ENCODE measurements around the gene AKAIN1.

AKAIN1 gene

GRCh38 chr18:5104246-5104645 lies 92.8 kb downstream of the AKAIN1 start:
- Histone ChIP-seq H2BK15ac (ENCODE audit: low read length) (no peak overlapping the region), H3K18ac (ENCODE audit: low read length) (no peak overlapping the region), H2AFZ (ENCODE audit: low read length) (no peak overlapping the region), H3K4me3 (ENCODE audit: low read length in 2 of 2) (no peak overlapping the region), H2BK5ac (ENCODE audit: low read length) (no peak overlapping the region), H3K14ac (ENCODE audit: low read length) (no peak overlapping the region), H2BK12ac (ENCODE audit: low read length) (no peak overlapping the region), H3K4me2 (ENCODE audit: insufficient read depth, low read length, poor library complexity, severe bottlenecking) (no peak overlapping the region), H2AK5ac (ENCODE audit: low read depth, low read length) (no peak overlapping the region), H2BK120ac (ENCODE audit: low read depth, low read length) (no peak overlapping the region), H3K27ac (replicated peaks; ENCODE audit: low read length) (no peak overlapping the region), H3K4ac (ENCODE audit: low read length) (no peak overlapping the region), H3K4me1 (ENCODE audit: control insufficient read depth in 2 of 2, insufficient read depth in 1 of 2, low read depth in 1 of 2, low read length in 2 of 2) (no peaks in the 10 kb centered on the region), H3K36me3 (replicated peaks in 1 of 2; ENCODE audit: control insufficient read depth in 2 of 2, insufficient read depth in 2 of 2, low read length in 2 of 2) (no peaks in the 10 kb centered on the region), H3K23ac (ENCODE audit: low read depth, low read length, poor library complexity) (no peak overlapping the region), H3K27me3 (ENCODE audit: control insufficient read depth in 3 of 3, insufficient read depth in 3 of 3, low read depth in 1 of 3, low read length in 3 of 3) (no peaks in the 10 kb centered on the region), H4K8ac (ENCODE audit: low read depth, low read length) (no peak overlapping the region), H3K79me1 (ENCODE audit: low read depth, low read length) (no peaks in the 10 kb centered on the region), H3K9ac (ENCODE audit: low read depth, low read length, poor library complexity) (no peak overlapping the region), H3K9me3 (replicated peaks in 1 of 2; ENCODE audit: control insufficient read depth in 2 of 2, insufficient read depth in 1 of 2, low read depth in 1 of 2, low read length in 2 of 2) (no peaks in the 10 kb centered on the region), H4K91ac (ENCODE audit: low read depth, low read length, poor library complexity) (no peak overlapping the region)
- WGBS, 2 donors (ENCODE audit: extremely low coverage in 2 of 2, insufficient read length in 2 of 2, insufficient replicate concordance in 1 of 2), result no CpG with 5 or more reads among the region's 3 CpGs
- no peak for DNase-seq (ENCODE audit: low spot score)

DNA sequence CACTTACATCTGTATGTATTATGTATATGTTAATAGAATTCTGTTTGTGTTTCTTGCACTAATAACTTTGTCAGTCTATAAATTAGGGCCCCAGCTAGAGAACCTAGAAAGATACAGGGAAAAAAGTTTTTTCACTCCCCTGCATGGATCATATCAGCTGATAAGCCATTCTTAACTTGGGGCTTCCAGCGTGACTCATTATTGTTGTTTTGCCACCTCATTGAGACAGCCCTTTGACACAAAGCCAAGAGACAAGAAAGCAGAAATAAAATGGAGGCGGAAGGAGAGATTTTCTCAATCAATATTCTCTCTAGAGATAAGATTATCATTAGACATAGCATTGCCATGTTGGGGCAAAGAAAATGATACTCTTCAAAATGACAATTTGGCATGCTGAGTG lies 93.4 kb downstream of the AKAIN1 start:
- Histone ChIP-seq H2AK5ac (ENCODE audit: low read depth, low read length) (no peak overlapping the region), H3K79me1 (ENCODE audit: low read depth, low read length) (no peaks in the 10 kb centered on the region), H3K4me1 (ENCODE audit: control insufficient read depth in 2 of 2, insufficient read depth in 1 of 2, low read depth in 1 of 2, low read length in 2 of 2) (no peaks in the 10 kb centered on the region), H2BK15ac (ENCODE audit: low read length) (no peak overlapping the region), H2BK5ac (ENCODE audit: low read length) (no peak overlapping the region), H3K9ac (ENCODE audit: low read depth, low read length, poor library complexity) (no peak overlapping the region), H3K4me3 (ENCODE audit: low read length in 2 of 2) (no peak overlapping the region), H2AFZ (ENCODE audit: low read length) (no peak overlapping the region), H3K27me3 (ENCODE audit: control insufficient read depth in 3 of 3, insufficient read depth in 3 of 3, low read depth in 1 of 3, low read length in 3 of 3) (no peaks in the 10 kb centered on the region), H3K27ac (replicated peaks; ENCODE audit: low read length) (no peak overlapping the region), H3K14ac (ENCODE audit: low read length) (no peak overlapping the region), H2BK120ac (ENCODE audit: low read depth, low read length) (no peak overlapping the region), H4K8ac (ENCODE audit: low read depth, low read length) (no peak overlapping the region), H3K4me2 (ENCODE audit: insufficient read depth, low read length, poor library complexity, severe bottlenecking) (no peak overlapping the region), H3K9me3 (replicated peaks in 1 of 2; ENCODE audit: control insufficient read depth in 2 of 2, insufficient read depth in 1 of 2, low read depth in 1 of 2, low read length in 2 of 2) (no peaks in the 10 kb centered on the region), H3K36me3 (replicated peaks in 1 of 2; ENCODE audit: control insufficient read depth in 2 of 2, insufficient read depth in 2 of 2, low read length in 2 of 2) (no peaks in the 10 kb centered on the region), H3K4ac (ENCODE audit: low read length) (no peak overlapping the region), H3K18ac (ENCODE audit: low read length) (no peak overlapping the region), H3K23ac (ENCODE audit: low read depth, low read length, poor library complexity) (no peak overlapping the region), H4K91ac (ENCODE audit: low read depth, low read length, poor library complexity) (no peak overlapping the region), H2BK12ac (ENCODE audit: low read length) (no peak overlapping the region)
- WGBS, 2 donors (ENCODE audit: extremely low coverage in 2 of 2, insufficient read length in 2 of 2, insufficient replicate concordance in 1 of 2), result no CpG with 5 or more reads among the region's 2 CpGs
- DNase-seq (ENCODE audit: low spot score), result no peak

DNA sequence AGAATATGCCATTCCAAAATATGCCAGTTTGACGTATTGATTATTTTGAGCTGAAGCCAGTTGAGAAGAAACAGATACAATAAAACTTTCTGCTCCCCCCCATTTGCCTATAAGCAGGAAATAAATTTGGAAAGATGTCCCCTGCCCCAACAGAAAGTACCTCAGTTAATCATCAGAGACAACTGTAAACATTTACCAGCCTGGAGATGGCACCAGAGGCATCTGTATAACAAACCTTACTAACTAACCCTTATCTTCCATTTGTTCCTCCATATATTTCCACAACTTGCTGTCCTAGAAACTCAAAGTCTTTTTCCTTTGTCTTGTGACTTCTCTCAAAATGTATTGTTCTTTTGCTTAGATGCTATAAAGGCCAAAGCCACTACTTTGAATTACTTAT lies 93.8 kb downstream of the AKAIN1 start:
- Histone ChIP-seq H3K9ac (ENCODE audit: low read depth, low read length, poor library complexity) (no peak overlapping the region), H3K18ac (ENCODE audit: low read length) (no peak overlapping the region), H3K27me3 (ENCODE audit: control insufficient read depth in 3 of 3, insufficient read depth in 3 of 3, low read depth in 1 of 3, low read length in 3 of 3) (no peaks in the 10 kb centered on the region), H2BK5ac (ENCODE audit: low read length) (no peak overlapping the region), H3K27ac (replicated peaks; ENCODE audit: low read length) (no peak overlapping the region), H2BK15ac (ENCODE audit: low read length) (no peak overlapping the region), H3K4me2 (ENCODE audit: insufficient read depth, low read length, poor library complexity, severe bottlenecking) (no peak overlapping the region), H2BK120ac (ENCODE audit: low read depth, low read length) (no peak overlapping the region), H3K9me3 (replicated peaks in 1 of 2; ENCODE audit: control insufficient read depth in 2 of 2, insufficient read depth in 1 of 2, low read depth in 1 of 2, low read length in 2 of 2) (no peaks in the 10 kb centered on the region), H3K36me3 (replicated peaks in 1 of 2; ENCODE audit: control insufficient read depth in 2 of 2, insufficient read depth in 2 of 2, low read length in 2 of 2) (no peaks in the 10 kb centered on the region), H2AFZ (ENCODE audit: low read length) (no peak overlapping the region), H3K79me1 (ENCODE audit: low read depth, low read length) (no peaks in the 10 kb centered on the region), H4K8ac (ENCODE audit: low read depth, low read length) (no peak overlapping the region), H4K91ac (ENCODE audit: low read depth, low read length, poor library complexity) (no peak overlapping the region), H3K23ac (ENCODE audit: low read depth, low read length, poor library complexity) (no peak overlapping the region), H3K14ac (ENCODE audit: low read length) (no peak overlapping the region), H3K4ac (ENCODE audit: low read length) (no peak overlapping the region), H2BK12ac (ENCODE audit: low read length) (no peak overlapping the region), H3K4me1 (ENCODE audit: control insufficient read depth in 2 of 2, insufficient read depth in 1 of 2, low read depth in 1 of 2, low read length in 2 of 2) (no peaks in the 10 kb centered on the region), H2AK5ac (ENCODE audit: low read depth, low read length) (no peak overlapping the region), H3K4me3 (ENCODE audit: low read length in 2 of 2) (no peak overlapping the region)
- WGBS, 2 donors (ENCODE audit: extremely low coverage in 2 of 2, insufficient read length in 2 of 2, insufficient replicate concordance in 1 of 2), result no CpG with 5 or more reads among the region's 1 CpG
- DNase-seq (ENCODE audit: low spot score), result no peak

DNA sequence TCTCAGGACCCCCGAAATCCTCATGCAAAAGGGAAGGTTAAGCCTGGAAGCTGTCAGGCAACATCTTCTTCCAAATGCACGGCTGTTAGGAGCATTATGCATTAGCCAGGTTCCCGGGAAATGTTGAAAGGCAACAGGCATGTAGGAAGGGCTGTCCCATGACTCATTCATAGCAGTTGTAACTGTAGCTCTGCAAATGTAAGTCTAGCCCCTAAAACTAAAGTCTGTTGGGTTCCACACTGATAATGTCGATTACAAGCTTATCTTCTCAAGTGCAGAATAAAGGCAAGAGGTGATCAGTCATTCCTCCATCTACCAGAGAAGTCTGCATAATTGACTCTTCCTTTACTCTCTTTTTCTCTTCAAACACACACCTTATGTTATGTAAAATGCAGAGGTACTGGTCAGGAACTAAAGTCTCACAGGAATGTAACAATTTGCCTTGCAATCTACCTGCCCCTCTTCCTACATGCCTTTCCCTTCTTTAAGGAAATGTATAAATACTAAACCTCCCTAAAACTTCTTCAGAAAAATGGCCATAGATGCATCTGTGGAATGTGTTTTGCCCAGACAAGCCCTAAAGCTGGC lies 99.8 kb downstream of the AKAIN1 start:
- Histone ChIP-seq H3K36me3 (replicated peaks in 1 of 2; ENCODE audit: control insufficient read depth in 2 of 2, insufficient read depth in 2 of 2, low read length in 2 of 2) (no peaks in the 10 kb centered on the region), H3K27me3 (ENCODE audit: control insufficient read depth in 3 of 3, insufficient read depth in 3 of 3, low read depth in 1 of 3, low read length in 3 of 3) (no peaks in the 10 kb centered on the region), H3K4me3 (ENCODE audit: low read length in 2 of 2) (no peak overlapping the region), H3K4ac (ENCODE audit: low read length) (no peak overlapping the region), H2BK15ac (ENCODE audit: low read length) (no peak overlapping the region), H3K9me3 (replicated peaks in 1 of 2; ENCODE audit: control insufficient read depth in 2 of 2, insufficient read depth in 1 of 2, low read depth in 1 of 2, low read length in 2 of 2) (no peaks in the 10 kb centered on the region), H4K91ac (ENCODE audit: low read depth, low read length, poor library complexity) (no peak overlapping the region), H2AK5ac (ENCODE audit: low read depth, low read length) (no peak overlapping the region), H3K18ac (ENCODE audit: low read length) (no peak overlapping the region), H3K4me1 (ENCODE audit: control insufficient read depth in 2 of 2, insufficient read depth in 1 of 2, low read depth in 1 of 2, low read length in 2 of 2) (no peaks in the 10 kb centered on the region), H2BK12ac (ENCODE audit: low read length) (no peak overlapping the region), H3K14ac (ENCODE audit: low read length) (no peak overlapping the region), H3K27ac (replicated peaks; ENCODE audit: low read length) (no peak overlapping the region), H4K8ac (ENCODE audit: low read depth, low read length) (no peak overlapping the region), H3K4me2 (ENCODE audit: insufficient read depth, low read length, poor library complexity, severe bottlenecking) (no peak overlapping the region), H2BK5ac (ENCODE audit: low read length) (no peak overlapping the region), H3K23ac (ENCODE audit: low read depth, low read length, poor library complexity) (no peak overlapping the region), H3K9ac (ENCODE audit: low read depth, low read length, poor library complexity) (no peak overlapping the region), H2AFZ (ENCODE audit: low read length) (no peak overlapping the region), H3K79me1 (ENCODE audit: low read depth, low read length) (no peaks in the 10 kb centered on the region), H2BK120ac (ENCODE audit: low read depth, low read length) (no peak overlapping the region)
- WGBS, 2 donors (ENCODE audit: extremely low coverage in 2 of 2, insufficient read length in 2 of 2, insufficient replicate concordance in 1 of 2), result no CpG with 5 or more reads among the region's 4 CpGs
- DNase-seq (ENCODE audit: low spot score), result no peak

Data from neuronal stem cell (in vitro differentiated cells).